Spleen (tissue), 11 donors: ENCODE results near the gene AIG1. TPM values are rescaled to one million over a fixed set of nuclear protein-coding genes. Genes with fewer than 3 reads are reported as not detected.

ENCODE experiments used
- DNase-seq: peaks from one replicate; pipeline ENCODE4 v3.0.0-alpha.2; 2020
- H3K27ac ChIP-seq, 8 donors: fragments of 200-600 bp; sonication (generic) in 7 of 8; 1 replicate in 4 of 8; 2 replicates in 4 of 8; pipeline versions ENCODE4 v1.5.0 to v1.8.0; 2016 to 2021; ENCODE audit warnings: inconsistent platforms in 4 of 8, mild to moderate bottlenecking in 4 of 8, moderate library complexity in 1 of 8
- H3K27me3 ChIP-seq, 7 donors: fragments of 200-600 bp; sonication (generic) in 6 of 7; replicated peaks in 1 of 7; 1 replicate in 4 of 7; 2 replicates in 3 of 7; pipeline versions ENCODE4 v1.5.0 to v1.8.0; 2016 to 2021; ENCODE audit warnings: inconsistent platforms in 3 of 7, mild to moderate bottlenecking in 1 of 7
- H3K36me3 ChIP-seq, 6 donors: fragments of 200-600 bp; sonication (generic) in 5 of 6; 1 replicate in 4 of 6; 2 replicates in 2 of 6; pipeline versions ENCODE4 v1.5.0 to v1.8.0; 2016 to 2021; ENCODE audit warnings: inconsistent platforms in 2 of 6
- H3K4me1 ChIP-seq, 6 donors: fragments of 200-600 bp; sonication (generic) in 5 of 6; 1 replicate in 3 of 6; 2 replicates in 3 of 6; pipeline versions ENCODE4 v1.5.0 to v1.8.0; 2016 to 2021; ENCODE audit warnings: inconsistent platforms in 3 of 6
- H3K4me3 ChIP-seq, 8 donors: fragments of 200-600 bp; sonication (generic) in 7 of 8; 1 replicate in 4 of 8; 2 replicates in 4 of 8; pipeline versions ENCODE4 v1.5.0 to v1.8.0; 2016 to 2021; ENCODE audit warnings: inconsistent platforms in 4 of 8, mild to moderate bottlenecking in 4 of 8, moderate library complexity in 2 of 8
- H3K9me3 ChIP-seq, 8 donors: fragments of 200-600 bp; sonication (generic) in 7 of 8; 1 replicate in 4 of 8; 2 replicates in 4 of 8; pipeline versions ENCODE4 v1.5.0 to v1.8.0; 2016 to 2021; ENCODE audit warnings: inconsistent platforms in 4 of 8
- POLR2A ChIP-seq, 3 donors: fragments of 450-650 bp; IDR thresholded peaks; one replicate each; pipeline ENCODE4 v1.5.1; 2017; ENCODE audit warnings: antibody characterized with exemption in 3 of 3, mild to moderate bottlenecking in 1 of 3
- POLR2AphosphoS5 ChIP-seq, 3 donors: sonication (generic); formaldehyde crosslinking; IDR thresholded peaks; one replicate each; pipeline ENCODE4 v1.5.1; 2017; ENCODE audit warnings: antibody characterized with exemption in 3 of 3
- WGBS, 5 donors: extraction: QIAGEN DNeasy Blood & Tissue Kit in 3 of 5; methylation state at CpG; one replicate each; pipeline versions ENCODE4 v1.1.5 to v1.1.7; 2013 to 2018; 5-methylcytosine and 5-hydroxymethylcytosine counted together
- intact Hi-C: fragments of 100-400 bp; cut with DNase I; formaldehyde crosslinking; loops from one replicate; pipeline ENCODE4 v1.15.0; 2023; ENCODE audit warnings: low total_unique reads
- polyA plus RNA-seq, 3 donors: library from polyadenylated mRNA; stranded (reverse); fragments of 200-250 nt; gene quantifications; one replicate each; pipeline ENCODE4 v1.2.1, GENCODE V29; 2013
- total RNA-seq, 7 donors: library from RNA; depleted of rRNA in 3 of 7; stranded (reverse); fragments of >200 nt in 3 of 7; fragmentation: NEBNext Ultra II Directional in 4 of 7; extraction: Animal tissue kit (Norgen Biotek cat#: 25700) in 4 of 7; gene quantifications; one replicate each; pipeline versions ENCODE4 v1.1.0 to v1.2.1, GENCODE V29; 2016 to 2021
- TF ChIP-seq, protein P1 (sequence below), 11 experiments: fragments of 200-600 bp in 7 of 11; fragments of 450-650 bp in 4 of 11; sonication (generic) in 4 of 11; IDR thresholded peaks in 8 of 11; conservative IDR thresholded peaks in 3 of 11; 1 replicate in 7 of 11; 2 replicates in 4 of 11; pipeline versions ENCODE4 v1.4.0 to v1.8.0; 2016 to 2021; ENCODE audit warnings: antibody characterized with exemption in 11 of 11, inconsistent platforms in 4 of 11, mild to moderate bottlenecking in 1 of 11
- donor health status: healthy with polysubstance abuse.
- donor health status: DM: no; HTN: no; CAD: no; lungs with moderate emphysema.
- donor health status: DM: no; HTN: no; CAD: no.
- donor health status: Bipolar disorder and iron deficiency.
- donor health status: healthy.
- donor health status: DM: no; HTN: no; CAD: no.
- donor health status: DM: yes; HTN: yes; CAD: no.

AIG1 gene
- total and polyA plus RNA-seq, 10 donors, result 14.3 to 38.0 (median 27.9) TPM

DNA sequence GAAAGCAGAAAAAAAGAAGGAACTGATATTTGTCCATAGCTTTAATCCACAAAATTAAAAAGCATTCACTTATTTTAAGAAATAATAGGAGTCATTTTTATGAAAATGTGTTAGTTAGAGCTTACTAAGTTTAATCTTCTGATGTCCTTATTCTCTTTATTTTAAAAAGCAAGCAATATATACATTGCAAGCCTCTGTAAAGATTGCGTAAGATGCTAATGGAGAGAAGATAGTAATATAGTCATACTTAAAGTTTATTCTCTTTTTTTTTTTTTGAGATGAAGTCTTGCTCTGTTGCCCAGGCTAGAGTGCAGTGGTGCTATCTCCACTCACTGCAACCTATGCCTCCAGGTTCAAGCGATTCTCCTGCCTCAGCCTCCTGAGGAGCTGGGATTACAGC lies 39.7 kb downstream of the AIG1 start:
- Histone ChIP-seq H3K4me1 (peaks cover 11 to 30% (median 17%) of the 10 kb centered on the region in 6 donors), H3K27me3 (no peaks in the 10 kb centered on the region), H3K36me3 (no peaks in the 10 kb centered on the region), H3K27ac (no peak overlapping the region), H3K4me3 (no peak overlapping the region), H3K9me3 (no peaks in the 10 kb centered on the region)
- no peak for DNase-seq
- 96 to 98% (median 97%) methylated on average over 2 of the region's 2 CpGs for WGBS, 5 donors
- TF ChIP-seq POLR2AphosphoS5 (IDR thresholded peaks at IDR 0.05) (no peak), POLR2A (IDR thresholded peaks at IDR 0.05) (no peak)
- TF ChIP-seq, protein P1, sequence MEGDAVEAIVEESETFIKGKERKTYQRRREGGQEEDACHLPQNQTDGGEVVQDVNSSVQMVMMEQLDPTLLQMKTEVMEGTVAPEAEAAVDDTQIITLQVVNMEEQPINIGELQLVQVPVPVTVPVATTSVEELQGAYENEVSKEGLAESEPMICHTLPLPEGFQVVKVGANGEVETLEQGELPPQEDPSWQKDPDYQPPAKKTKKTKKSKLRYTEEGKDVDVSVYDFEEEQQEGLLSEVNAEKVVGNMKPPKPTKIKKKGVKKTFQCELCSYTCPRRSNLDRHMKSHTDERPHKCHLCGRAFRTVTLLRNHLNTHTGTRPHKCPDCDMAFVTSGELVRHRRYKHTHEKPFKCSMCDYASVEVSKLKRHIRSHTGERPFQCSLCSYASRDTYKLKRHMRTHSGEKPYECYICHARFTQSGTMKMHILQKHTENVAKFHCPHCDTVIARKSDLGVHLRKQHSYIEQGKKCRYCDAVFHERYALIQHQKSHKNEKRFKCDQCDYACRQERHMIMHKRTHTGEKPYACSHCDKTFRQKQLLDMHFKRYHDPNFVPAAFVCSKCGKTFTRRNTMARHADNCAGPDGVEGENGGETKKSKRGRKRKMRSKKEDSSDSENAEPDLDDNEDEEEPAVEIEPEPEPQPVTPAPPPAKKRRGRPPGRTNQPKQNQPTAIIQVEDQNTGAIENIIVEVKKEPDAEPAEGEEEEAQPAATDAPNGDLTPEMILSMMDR (IDR thresholded peaks at IDR 0.05 in 8 of 11, conservative IDR thresholded peaks at IDR 0.05 in 3 of 11), result no peak
- intact Hi-C loops, result no loop called here

DNA sequence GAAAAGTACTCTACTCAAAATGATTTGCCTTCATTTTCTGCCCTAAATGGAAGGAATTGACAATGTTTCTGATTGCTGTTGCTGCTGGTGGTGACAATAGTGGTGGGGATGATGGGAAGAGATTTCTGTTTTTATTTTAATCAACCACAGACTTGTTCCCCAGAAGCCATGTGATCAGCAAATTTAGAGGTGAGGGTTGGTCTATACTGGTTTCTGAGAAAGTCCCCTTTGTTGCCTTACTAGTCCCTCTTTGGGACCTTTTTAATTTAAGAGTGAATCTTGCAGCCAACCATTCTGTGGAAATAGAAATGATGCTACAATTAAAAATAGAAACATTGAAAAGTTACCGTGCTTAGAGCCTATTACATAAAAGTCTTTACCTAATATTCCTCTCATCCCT lies 43.2 kb downstream of the AIG1 start:
- no peak for DNase-seq
- Histone ChIP-seq H3K27ac (no peak overlapping the region), H3K27me3 (no peaks in the 10 kb centered on the region), H3K36me3 (no peaks in the 10 kb centered on the region), H3K4me1 (no peaks in the 10 kb centered on the region), H3K4me3 (no peak overlapping the region), H3K9me3 (no peaks in the 10 kb centered on the region)
- TF ChIP-seq POLR2AphosphoS5 (IDR thresholded peaks at IDR 0.05), result no peak
- no peak for TF ChIP-seq POLR2A (IDR thresholded peaks at IDR 0.05)
- TF ChIP-seq, protein P1 (IDR thresholded peaks at IDR 0.05 in 8 of 11, conservative IDR thresholded peaks at IDR 0.05 in 3 of 11), result no peak
- 77 to 94% (median 84%) methylated on average over 1 of the region's 1 CpG for WGBS, 5 donors
- intact Hi-C loops, result no loop called here

DNA sequence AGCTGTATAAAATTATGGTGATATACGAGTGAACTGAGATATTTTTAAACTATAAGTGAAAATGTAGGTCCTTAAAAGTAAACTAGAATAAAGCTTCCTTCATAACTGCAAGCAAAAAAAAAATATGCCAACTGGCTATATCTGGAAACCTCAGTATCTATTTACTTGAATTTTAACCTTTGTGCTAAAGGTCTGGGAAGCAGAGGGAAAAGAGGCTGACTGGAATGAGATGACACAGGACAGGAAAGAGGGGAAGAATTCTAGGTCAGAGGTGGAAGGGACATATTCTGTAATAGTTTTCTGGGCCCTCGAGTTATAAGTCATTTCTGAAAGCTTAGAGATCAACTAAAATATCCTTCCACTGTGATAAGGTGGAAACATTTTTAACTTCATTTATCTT lies 46.8 kb downstream of the AIG1 start:
- no peak overlapping the region for H3K4me3 ChIP-seq
- intact Hi-C loops, result no loop called here
- no peak for DNase-seq
- WGBS, 5 donors, result 69 to 81% (median 77%) methylated on average over 2 of the region's 2 CpGs
- no peaks in the 10 kb centered on the region for H3K27me3 ChIP-seq
- H3K9me3 ChIP-seq, result no peaks in the 10 kb centered on the region
- peaks cover 0 to 3% (median 0%) of the 10 kb centered on the region in 6 donors for H3K4me1 ChIP-seq
- H3K27ac ChIP-seq, result no peak overlapping the region
- H3K36me3 ChIP-seq, result no peaks in the 10 kb centered on the region
- TF ChIP-seq POLR2AphosphoS5 (IDR thresholded peaks at IDR 0.05) (no peak), POLR2A (IDR thresholded peaks at IDR 0.05) (no peak)
- TF ChIP-seq, protein P1 (IDR thresholded peaks at IDR 0.05 in 8 of 11, conservative IDR thresholded peaks at IDR 0.05 in 3 of 11), result no peak

DNA sequence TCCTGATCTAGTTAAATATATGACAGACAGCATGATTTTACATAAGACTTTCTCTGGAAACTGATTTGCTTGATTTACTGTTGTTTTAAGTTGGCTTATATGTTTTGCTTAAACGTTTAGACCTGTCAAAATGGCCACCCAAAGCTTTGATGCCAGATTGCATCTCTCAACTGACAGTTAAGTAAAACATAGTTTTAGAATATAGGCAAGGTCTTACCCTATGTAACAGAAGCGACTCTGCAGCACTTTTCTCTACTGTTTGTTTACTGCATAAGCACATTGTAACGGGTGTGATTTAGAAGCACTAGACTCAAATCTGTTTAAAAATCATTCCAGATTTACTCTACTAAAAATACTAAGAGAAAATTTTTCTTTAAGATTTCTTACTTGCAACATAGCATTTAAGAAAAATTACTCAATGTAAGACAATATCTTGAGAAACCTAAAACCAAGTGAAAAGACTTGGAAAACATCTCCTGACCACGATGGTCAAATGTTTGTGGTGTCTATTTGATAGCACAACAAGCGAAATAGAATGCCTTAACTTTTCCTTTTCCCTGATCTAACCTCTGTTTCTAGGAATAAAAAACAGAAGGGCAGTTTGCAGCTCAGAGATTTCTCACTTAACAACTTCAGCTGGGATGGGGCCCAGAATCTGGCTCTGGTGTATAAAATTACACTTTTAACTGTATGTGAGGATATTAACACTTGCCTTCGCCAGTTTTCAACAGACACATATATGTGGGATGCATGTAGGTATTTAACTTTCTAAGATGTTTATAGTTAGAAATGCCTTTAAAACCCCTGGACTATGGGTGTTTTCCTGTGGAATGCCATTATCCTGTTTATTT lies 47.4 kb downstream of the AIG1 start:
- TF ChIP-seq POLR2A (IDR thresholded peaks at IDR 0.05), result no peak
- no peak for TF ChIP-seq POLR2AphosphoS5 (IDR thresholded peaks at IDR 0.05)
- TF ChIP-seq, protein P1 (IDR thresholded peaks at IDR 0.05 in 8 of 11, conservative IDR thresholded peaks at IDR 0.05 in 3 of 11), result no peak
- DNase-seq, result no peak
- H3K27me3 ChIP-seq, result no peaks in the 10 kb centered on the region
- H3K27ac ChIP-seq, result no peak overlapping the region
- 78 to 87% (median 84%) methylated on average over 6 of the region's 6 CpGs for WGBS, 5 donors
- H3K4me1 ChIP-seq, result peaks cover 0 to 3% (median 0%) of the 10 kb centered on the region in 6 donors
- H3K9me3 ChIP-seq, result no peaks in the 10 kb centered on the region
- H3K36me3 ChIP-seq, result no peaks in the 10 kb centered on the region
- H3K4me3 ChIP-seq, result no peak overlapping the region
- intact Hi-C loops, result no loop called here
